ENCODE data around the gene CUL5. TPM values are rescaled to one million over a fixed set of nuclear protein-coding genes. Genes with fewer than 3 reads are reported as not detected.

The CUL5 gene
- total and polyA plus RNA-seq, 2 of the 4 experiments (the other 2 are of a cell fraction): 8.8 to 31.0 TPM

GRCh38 chr11:107991868-107992414 lies 16.8 kb upstream of the CUL5 start:
- Histone ChIP-seq H4K20me1 (ENCODE audit: insufficient read depth, low read length) (no peaks in the 10 kb centered on the region), H2BK5ac (ENCODE audit: low read depth, low read length, poor library complexity, severe bottlenecking) (no peak overlapping the region), H2BK20ac (ENCODE audit: low read depth, low read length) (no peak overlapping the region), H3K4me3 (ENCODE audit: insufficient read depth, low read depth, low read length) (no peak overlapping the region), H2AFZ (replicated peaks; ENCODE audit: low read length, poor library complexity) (no peak overlapping the region), H3K18ac (ENCODE audit: low read depth, low read length) (no peak overlapping the region), H3K9me1 (ENCODE audit: insufficient read depth, low read length) (no peaks in the 10 kb centered on the region), H3K23ac (ENCODE audit: low read depth, low read length) (no peak overlapping the region), H3K27me3 (ENCODE audit: control insufficient read depth, insufficient read depth, low read length) (no peaks in the 10 kb centered on the region; the same call in 1 of the 2 replicates), H3K36me3 (ENCODE audit: control insufficient read depth, insufficient read depth, low read length) (no peaks in the 10 kb centered on the region), H3K9ac (ENCODE audit: low read depth, low read length) (no peak overlapping the region), H3K56ac (ENCODE audit: extremely low read depth, insufficient read depth, low read length) (no peak overlapping the region), H3K14ac (replicated peaks; ENCODE audit: low read depth, low read length) (no peak overlapping the region), H2BK120ac (ENCODE audit: low read depth, low read length) (no peak overlapping the region), H4K5ac (ENCODE audit: low read depth, low read length) (no peak overlapping the region), H4K8ac (ENCODE audit: low read depth in 2 of 2, low read length in 2 of 2) (no peak overlapping the region), H3K9me3 (ENCODE audit: control insufficient read depth, insufficient read depth, low read length) (no peaks in the 10 kb centered on the region), H2AK5ac (ENCODE audit: low read depth, low read length) (no peak overlapping the region), H2AK9ac (replicated peaks; ENCODE audit: low read depth, low read length, poor library complexity) (no peak overlapping the region), H3K4ac (ENCODE audit: low read depth, low read length) (no peak overlapping the region), H3K4me1 (ENCODE audit: control insufficient read depth, insufficient read depth, low read length) (no peaks in the 10 kb centered on the region), H2BK15ac (ENCODE audit: low read depth, low read length) (no peak overlapping the region), H3K27ac (ENCODE audit: insufficient read depth, low read length) (no peak overlapping the region), H3K79me1 (ENCODE audit: low read depth in 1 of 2, low read length in 2 of 2) (no peaks in the 10 kb centered on the region), H4K91ac (ENCODE audit: insufficient read depth, low read depth, low read length) (no peak overlapping the region), H3K4me2 (ENCODE audit: low read depth, low read length) (no peak overlapping the region)
- dilution Hi-C loops (cut with HindIII; ENCODE audit: low sequenced_read_pairs, unreplicated experiment) (no loop called here), intact Hi-C loops (cut with micrococcal nuclease) (no loop called here), in situ Hi-C loops (cut with MboI; ENCODE audit: low sequenced_read_pairs) (no loop called here)
- no peak for TF ChIP-seq MAFK (IDR thresholded peaks at IDR 0.05; ENCODE audit: low read depth, low read length)
- TF ChIP-seq, protein P1, sequence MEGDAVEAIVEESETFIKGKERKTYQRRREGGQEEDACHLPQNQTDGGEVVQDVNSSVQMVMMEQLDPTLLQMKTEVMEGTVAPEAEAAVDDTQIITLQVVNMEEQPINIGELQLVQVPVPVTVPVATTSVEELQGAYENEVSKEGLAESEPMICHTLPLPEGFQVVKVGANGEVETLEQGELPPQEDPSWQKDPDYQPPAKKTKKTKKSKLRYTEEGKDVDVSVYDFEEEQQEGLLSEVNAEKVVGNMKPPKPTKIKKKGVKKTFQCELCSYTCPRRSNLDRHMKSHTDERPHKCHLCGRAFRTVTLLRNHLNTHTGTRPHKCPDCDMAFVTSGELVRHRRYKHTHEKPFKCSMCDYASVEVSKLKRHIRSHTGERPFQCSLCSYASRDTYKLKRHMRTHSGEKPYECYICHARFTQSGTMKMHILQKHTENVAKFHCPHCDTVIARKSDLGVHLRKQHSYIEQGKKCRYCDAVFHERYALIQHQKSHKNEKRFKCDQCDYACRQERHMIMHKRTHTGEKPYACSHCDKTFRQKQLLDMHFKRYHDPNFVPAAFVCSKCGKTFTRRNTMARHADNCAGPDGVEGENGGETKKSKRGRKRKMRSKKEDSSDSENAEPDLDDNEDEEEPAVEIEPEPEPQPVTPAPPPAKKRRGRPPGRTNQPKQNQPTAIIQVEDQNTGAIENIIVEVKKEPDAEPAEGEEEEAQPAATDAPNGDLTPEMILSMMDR (conservative IDR thresholded peaks at IDR 0.05; ENCODE audit: low read depth, low read length): no peak
- no peak for TF ChIP-seq RCOR1 (IDR thresholded peaks at IDR 0.05; ENCODE audit: insufficient replicate concordance, low read length)
- no peak for TF ChIP-seq BHLHE40 (IDR thresholded peaks at IDR 0.05; ENCODE audit: low read depth, low read length)
- no peak for TF ChIP-seq RAD21 (IDR thresholded peaks at IDR 0.05; ENCODE audit: low read length)
- TF ChIP-seq USF2 (IDR thresholded peaks at IDR 0.05; ENCODE audit: low read depth, low read length): no peak
- no peak for TF ChIP-seq CHD1 (IDR thresholded peaks at IDR 0.05; ENCODE audit: low read depth, low read length)
- TF ChIP-seq MAZ (IDR thresholded peaks at IDR 0.05; ENCODE audit: borderline replicate concordance, low read depth, low read length): no peak
- no peak for TF ChIP-seq CEBPB (IDR thresholded peaks at IDR 0.05; ENCODE audit: low read depth, low read length)
- no peak for TF ChIP-seq SMC3 (IDR thresholded peaks at IDR 0.05; ENCODE audit: low read depth, low read length)
- no peak for TF ChIP-seq ELK1 (IDR thresholded peaks at IDR 0.05; ENCODE audit: borderline replicate concordance, low read depth, low read length)
- no peak for TF ChIP-seq POLR2A (IDR thresholded peaks at IDR 0.05; ENCODE audit: low read depth, low read length)
- no peak for TF ChIP-seq RFX5 (IDR thresholded peaks at IDR 0.05; ENCODE audit: low read depth, low read length)
- no peak for TF ChIP-seq NFE2L2 (IDR thresholded peaks at IDR 0.05; ENCODE audit: low read depth, low read length)
- TF ChIP-seq MXI1 (IDR thresholded peaks at IDR 0.05; ENCODE audit: borderline replicate concordance, low read depth, low read length): no peak
- no peak for TF ChIP-seq FOS (IDR thresholded peaks at IDR 0.05; ENCODE audit: low read depth, low read length)
- POLR2A ChIA-PET (ENCODE audit: unreplicated experiment): no interaction called here
- WGBS, 2 experiments (ENCODE audit: extremely low coverage in 2 of 2, insufficient read length in 1 of 2): no CpG with 5 or more reads among the region's 5 CpGs
- CTCF ChIA-PET: no interaction called here
- DNase-seq: no peak
- BruUV-seq (replicated peaks): no TSS peak
- no peak for ATAC-seq (ENCODE audit: low read depth)
